Measurements from ENCODE around the gene USP47. TPM values are rescaled to one million over a fixed set of nuclear protein-coding genes. Genes with fewer than 3 reads are reported as not detected.
A peak's percentile ranks its signal among the peaks of the same experiment; 100 is the strongest.

The USP47 gene
- polyA plus RNA-seq, 1 donor from 2014 or later: 92.6 TPM

- peak overlapping the region; percentile 74 for H3K4me2 ChIP-seq (ENCODE audit: low read length)
These were observed 1.9 kb downstream of the USP47 start for GRCh38 chr11:11843642-11844041.

GRCh38 chr11:11844272-11844671 lies 2.5 kb downstream of the USP47 start:
- Histone ChIP-seq H3F3A (ENCODE audit: insufficient read depth, low read length, poor library complexity, severe bottlenecking) (peaks cover 3% of the 10 kb centered on the region), H2AFZ (ENCODE audit: low read depth, low read length) (no peak overlapping the region), H3K79me2 (replicated peaks; ENCODE audit: insufficient read depth, low read length) (peaks cover 71% of the 10 kb centered on the region), H3K9ac (ENCODE audit: low read length) (no peak overlapping the region), H3K36me3 (ENCODE audit: insufficient read depth, low read length) (no peaks in the 10 kb centered on the region), H3K9me2 (ENCODE audit: insufficient read depth, low read length) (no peaks in the 10 kb centered on the region), H3K27me3 (ENCODE audit: insufficient read depth, low read depth, low read length) (no peaks in the 10 kb centered on the region), H3K4me2 (ENCODE audit: low read length) (peak overlapping the region; percentile 74), H3K9me3 (ENCODE audit: low read length) (no peaks in the 10 kb centered on the region), H4K20me1 (ENCODE audit: insufficient read depth) (no peaks in the 10 kb centered on the region), H3K4me3 (ENCODE audit: low read length) (peak overlapping the region; percentile 85), H3K27ac (ENCODE audit: low read length) (no peak overlapping the region)
- TF ChIP-seq MXI1 (conservative IDR thresholded peaks at IDR 0.05; ENCODE audit: poor library complexity, severe bottlenecking): no peak
- TF ChIP-seq SMC3 (conservative IDR thresholded peaks at IDR 0.05; ENCODE audit: poor library complexity): no peak
- no peak for TF ChIP-seq EP300 (conservative IDR thresholded peaks at IDR 0.05; ENCODE audit: poor library complexity, severe bottlenecking)
- TF ChIP-seq EZH2 (IDR thresholded peaks at IDR 0.05; ENCODE audit: borderline replicate concordance, insufficient read depth, low read length, poor library complexity, severe bottlenecking): no peak
- no peak for TF ChIP-seq POLR2AphosphoS5 (IDR thresholded peaks at IDR 0.05)
- TF ChIP-seq REST (IDR thresholded peaks at IDR 0.05; ENCODE audit: borderline replicate concordance): no peak

More at GRCh38 chr11:11843642-11844041, 1.9 kb downstream of the USP47 start:
- no peaks in the 10 kb centered on the region for H4K20me1 ChIP-seq (ENCODE audit: insufficient read depth)
- no peaks in the 10 kb centered on the region for H3K9me3 ChIP-seq (ENCODE audit: low read length)
- H3K4me3 ChIP-seq (ENCODE audit: low read length): peak overlapping the region; percentile 85
- H3K9ac ChIP-seq (ENCODE audit: low read length): peak overlapping the region; percentile 97
- H2AFZ ChIP-seq (ENCODE audit: low read depth, low read length): no peak overlapping the region
- TF ChIP-seq EP300 (conservative IDR thresholded peaks at IDR 0.05; ENCODE audit: poor library complexity, severe bottlenecking) (no peak), EZH2 (IDR thresholded peaks at IDR 0.05; ENCODE audit: borderline replicate concordance, insufficient read depth, low read length, poor library complexity, severe bottlenecking) (no peak), CTCF (IDR thresholded peaks at IDR 0.05; ENCODE audit: poor library complexity, severe bottlenecking) (no peak), REST (IDR thresholded peaks at IDR 0.05; ENCODE audit: borderline replicate concordance) (no peak), RAD21 (conservative IDR thresholded peaks at IDR 0.05) (no peak), MXI1 (conservative IDR thresholded peaks at IDR 0.05; ENCODE audit: poor library complexity, severe bottlenecking) (no peak), SMC3 (conservative IDR thresholded peaks at IDR 0.05; ENCODE audit: poor library complexity) (no peak), POLR2AphosphoS5 (IDR thresholded peaks at IDR 0.05) (no peak), TAF1 (IDR thresholded peaks at IDR 0.05; ENCODE audit: low read depth) (no peak)
- peak overlapping the region; percentile 96 for H3K27ac ChIP-seq (ENCODE audit: low read length)
- peaks cover 3% of the 10 kb centered on the region for H3F3A ChIP-seq (ENCODE audit: insufficient read depth, low read length, poor library complexity, severe bottlenecking)
- H3K36me3 ChIP-seq (ENCODE audit: insufficient read depth, low read length): no peaks in the 10 kb centered on the region
- no peaks in the 10 kb centered on the region for H3K27me3 ChIP-seq (ENCODE audit: insufficient read depth, low read depth, low read length)
- H3K9me2 ChIP-seq (ENCODE audit: insufficient read depth, low read length): no peaks in the 10 kb centered on the region
- peaks cover 65% of the 10 kb centered on the region for H3K79me2 ChIP-seq (replicated peaks; ENCODE audit: insufficient read depth, low read length)
